ENCODE results near the gene BRINP2. TPM values are rescaled to one million over a fixed set of nuclear protein-coding genes. Genes with fewer than 3 reads are reported as not detected.

The BRINP2 gene
- total RNA-seq, 4 donors from 2014 or later, result not detected

DNA sequence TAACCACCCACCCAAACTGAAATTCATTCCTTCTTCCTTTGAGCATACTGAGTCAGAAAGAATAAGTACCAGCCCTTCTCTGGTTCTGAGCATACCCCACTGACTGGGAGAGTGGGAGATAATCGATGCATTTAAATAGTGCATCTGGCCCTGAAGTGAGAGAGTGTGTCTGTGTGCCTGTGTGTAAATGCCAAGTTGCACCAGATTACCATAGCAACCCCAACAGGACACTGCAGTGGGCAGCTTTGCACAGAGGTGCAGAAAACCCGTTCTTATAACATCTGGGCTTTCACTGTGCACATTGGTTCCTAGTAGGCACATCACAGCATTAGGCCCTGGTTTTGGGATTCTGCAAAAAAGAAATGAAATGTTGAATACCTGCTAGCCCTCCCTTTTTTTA lies 8.5 kb upstream of the BRINP2 start:
- H3K27me3 ChIP-seq, result peaks cover 31 to 43% (median 36%) of the 10 kb centered on the region in 3 donors

DNA sequence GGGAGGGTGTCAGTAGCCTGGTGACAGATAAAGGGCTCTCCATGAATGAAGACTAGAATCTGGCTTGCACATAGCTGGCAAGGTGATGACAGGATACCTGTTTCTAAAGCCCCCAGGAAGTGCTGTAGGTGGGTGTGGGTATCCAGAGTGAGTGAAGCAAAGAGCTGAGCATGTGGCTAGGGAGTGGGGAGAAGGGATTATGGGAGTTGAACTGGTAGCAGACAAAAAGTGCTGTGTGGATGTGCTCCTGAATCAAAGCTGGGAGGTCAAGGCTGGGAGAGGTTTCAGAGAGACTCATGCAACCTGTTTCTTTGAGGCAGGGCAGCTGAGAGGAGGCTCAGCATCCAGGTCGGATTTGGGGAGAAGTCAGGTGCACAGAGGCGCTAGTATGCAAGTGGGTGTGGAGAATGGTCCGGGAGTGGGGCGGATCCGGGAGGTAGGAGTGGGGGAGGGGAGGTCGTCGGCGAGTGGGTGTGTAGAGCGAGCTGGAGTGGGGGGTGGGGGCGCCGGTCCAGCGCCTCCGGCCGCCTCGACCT lies 6.8 kb upstream of the BRINP2 start:
- Histone ChIP-seq H3K4me3 (peak overlapping the region in 3 of 4 donors; percentile 26 to 29 (median 28)), H3K36me3 (no peaks in the 10 kb centered on the region), H3K27ac (no peak overlapping the region), H3K4me1 (peaks cover 0 to 4% of the 10 kb centered on the region in 2 donors), H3K9me3 (no peaks in the 10 kb centered on the region), H3K27me3 (peaks cover 42 to 57% (median 43%) of the 10 kb centered on the region in 3 donors)
- intact Hi-C loops (cut with DNase I; ENCODE audit: low total_unique reads), result no loop called here
- no peak for ATAC-seq
- in situ Hi-C loops (cut with MboI; ENCODE audit: low sequenced_read_pairs in 4 of 4), result no loop called here
- TF ChIP-seq, protein P1, sequence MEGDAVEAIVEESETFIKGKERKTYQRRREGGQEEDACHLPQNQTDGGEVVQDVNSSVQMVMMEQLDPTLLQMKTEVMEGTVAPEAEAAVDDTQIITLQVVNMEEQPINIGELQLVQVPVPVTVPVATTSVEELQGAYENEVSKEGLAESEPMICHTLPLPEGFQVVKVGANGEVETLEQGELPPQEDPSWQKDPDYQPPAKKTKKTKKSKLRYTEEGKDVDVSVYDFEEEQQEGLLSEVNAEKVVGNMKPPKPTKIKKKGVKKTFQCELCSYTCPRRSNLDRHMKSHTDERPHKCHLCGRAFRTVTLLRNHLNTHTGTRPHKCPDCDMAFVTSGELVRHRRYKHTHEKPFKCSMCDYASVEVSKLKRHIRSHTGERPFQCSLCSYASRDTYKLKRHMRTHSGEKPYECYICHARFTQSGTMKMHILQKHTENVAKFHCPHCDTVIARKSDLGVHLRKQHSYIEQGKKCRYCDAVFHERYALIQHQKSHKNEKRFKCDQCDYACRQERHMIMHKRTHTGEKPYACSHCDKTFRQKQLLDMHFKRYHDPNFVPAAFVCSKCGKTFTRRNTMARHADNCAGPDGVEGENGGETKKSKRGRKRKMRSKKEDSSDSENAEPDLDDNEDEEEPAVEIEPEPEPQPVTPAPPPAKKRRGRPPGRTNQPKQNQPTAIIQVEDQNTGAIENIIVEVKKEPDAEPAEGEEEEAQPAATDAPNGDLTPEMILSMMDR (IDR thresholded peaks at IDR 0.05 in 4 of 5, conservative IDR thresholded peaks at IDR 0.05 in 1 of 5), result no peak
- TF ChIP-seq POLR2A (IDR thresholded peaks at IDR 0.05), result no peak
- DNase-seq, result no peak

More for the DNA sequence above, 8.5 kb upstream of the BRINP2 start:
- Histone ChIP-seq H3K9me3 (no peaks in the 10 kb centered on the region), H3K4me1 (peaks cover 0 to 4% of the 10 kb centered on the region in 2 donors), H3K27ac (no peak overlapping the region), H3K4me3 (no peak overlapping the region), H3K36me3 (no peaks in the 10 kb centered on the region)
- intact Hi-C loops (cut with DNase I; ENCODE audit: low total_unique reads), result no loop called here
- DNase-seq (no peak), ATAC-seq (no peak)
- TF ChIP-seq, protein P1 (IDR thresholded peaks at IDR 0.05 in 4 of 5, conservative IDR thresholded peaks at IDR 0.05 in 1 of 5), result no peak
- no peak for TF ChIP-seq POLR2A (IDR thresholded peaks at IDR 0.05)
- in situ Hi-C loops (cut with MboI; ENCODE audit: low sequenced_read_pairs in 4 of 4), result no loop called here

DNA sequence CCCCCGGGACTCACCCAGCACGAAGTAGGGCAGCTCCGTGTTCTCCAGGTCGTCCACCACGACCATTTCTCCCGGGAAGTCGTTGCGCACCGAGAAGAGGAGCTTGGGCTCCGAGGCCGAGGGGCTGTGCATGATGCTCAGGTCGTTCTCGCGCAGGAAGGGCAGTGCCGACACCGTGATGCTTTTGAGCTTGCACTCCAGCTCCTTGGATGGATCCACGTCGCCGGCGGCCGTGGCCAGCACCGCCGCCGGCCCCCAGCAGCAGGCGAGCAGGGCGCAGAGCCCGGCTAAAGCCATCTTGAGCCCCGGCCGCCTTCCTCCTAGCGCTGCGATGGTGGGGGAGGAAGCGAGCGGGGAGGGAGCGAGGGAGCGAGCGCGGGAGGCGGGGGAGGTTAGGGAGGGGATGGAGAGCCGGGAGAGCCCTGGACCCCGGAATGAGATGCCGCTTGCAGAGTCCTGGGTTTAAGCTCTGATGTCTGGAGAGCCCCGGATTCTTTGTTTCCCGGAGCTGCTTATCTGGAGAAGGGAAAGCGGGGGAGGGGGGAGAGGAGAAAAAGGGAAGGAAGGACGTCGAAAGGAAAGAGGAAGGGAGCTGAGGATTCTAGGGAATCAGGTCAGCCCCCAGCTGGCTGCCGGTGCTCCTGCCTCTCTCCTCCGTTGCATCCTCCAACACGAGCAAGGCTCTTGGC lies 6.2 kb upstream of the BRINP2 start, which contains the start of gene ASTN1:
Gene ASTN1, minus strand, starts transcription at position 333 of the 689 bp plus-strand sequence. Its CDS starts 36 bp downstream, at position 297.
- TF ChIP-seq, protein P1 (IDR thresholded peaks at IDR 0.05 in 4 of 5, conservative IDR thresholded peaks at IDR 0.05 in 1 of 5), result no peak
- no peak for TF ChIP-seq POLR2A (IDR thresholded peaks at IDR 0.05)
- H3K9me3 ChIP-seq, result no peaks in the 10 kb centered on the region
- ATAC-seq (no peak), DNase-seq (no peak)
- intact Hi-C loops (cut with DNase I; ENCODE audit: low total_unique reads), result no loop called here
- H3K4me3 ChIP-seq, result peak within 1 kb of the TSS in 3 of 4 donors; percentile 26 to 29 (median 28)
- no peak within 1 kb of the TSS for H3K27ac ChIP-seq
- H3K36me3 ChIP-seq, result no peaks in the 10 kb centered on the region
- peaks cover 0 to 4% of the 10 kb centered on the region in 2 donors for H3K4me1 ChIP-seq
- H3K27me3 ChIP-seq, result peaks cover 44 to 57% (median 46%) of the 10 kb centered on the region in 3 donors
- in situ Hi-C loops (cut with MboI; ENCODE audit: low sequenced_read_pairs in 4 of 4), result no loop called here

DNA sequence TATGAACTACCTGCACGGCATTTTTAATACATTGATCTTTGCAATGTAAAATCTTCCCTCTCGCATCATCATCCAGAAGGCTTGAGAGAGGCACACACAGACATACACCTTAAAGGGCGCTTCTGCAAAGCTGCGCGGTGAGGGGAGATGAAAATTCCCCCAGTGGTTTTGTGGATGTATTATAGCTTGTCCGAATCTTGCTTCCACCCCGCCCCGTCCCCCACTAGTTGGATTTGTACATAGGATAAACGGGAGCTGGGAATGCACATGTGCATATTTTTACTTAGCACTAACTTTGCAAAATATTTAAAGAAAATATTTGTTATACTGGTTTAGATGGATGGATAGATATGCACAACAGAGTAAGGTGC lies 5.7 kb upstream of the BRINP2 start:
- H3K4me3 ChIP-seq, result no peak overlapping the region
- intact Hi-C loops (cut with DNase I; ENCODE audit: low total_unique reads) (no loop called here), in situ Hi-C loops (cut with MboI; ENCODE audit: low sequenced_read_pairs in 4 of 4) (no loop called here)
- ATAC-seq, result no peak
- no peaks in the 10 kb centered on the region for H3K36me3 ChIP-seq
- TF ChIP-seq, protein P1 (IDR thresholded peaks at IDR 0.05 in 4 of 5, conservative IDR thresholded peaks at IDR 0.05 in 1 of 5), result no peak
- TF ChIP-seq POLR2A (IDR thresholded peaks at IDR 0.05), result no peak
- H3K4me1 ChIP-seq, result peaks cover 0 to 4% of the 10 kb centered on the region in 2 donors
- H3K27me3 ChIP-seq, result peaks cover 50 to 57% (median 50%) of the 10 kb centered on the region in 3 donors
- H3K27ac ChIP-seq, result no peak overlapping the region
- DNase-seq, result no peak
- H3K9me3 ChIP-seq, result no peaks in the 10 kb centered on the region
